ENCODE measurements around the gene NARS2. TPM values are rescaled to one million over a fixed set of nuclear protein-coding genes. Genes with fewer than 3 reads are reported as not detected.

The NARS2 gene
- total RNA-seq, 3 donors from 2014 or later = 13.3 to 21.8 (median 19.0) TPM

GRCh38 chr11:78575478-78575877, 814 bp upstream of the NARS2 start:
- peaks cover 0 to 7% of the 10 kb centered on the region in 2 donors for H3K4me1 ChIP-seq
- H3K27ac ChIP-seq = peak overlapping the region in 1 of 2 donors; percentile 88
- intact Hi-C loops (cut with DNase I; ENCODE audit: low total_unique reads) = no loop called here
- no peaks in the 10 kb centered on the region for H3K36me3 ChIP-seq
- no peak for TF ChIP-seq POLR2AphosphoS5 (IDR thresholded peaks at IDR 0.05)
- TF ChIP-seq CTCF (IDR thresholded peaks at IDR 0.05) = no peak
- TF ChIP-seq POLR2A (IDR thresholded peaks at IDR 0.05) = no peak
- no peak for DNase-seq (ENCODE audit: low spot score in 2 of 2)
- H3K9me3 ChIP-seq = no peaks in the 10 kb centered on the region
- H3K27me3 ChIP-seq = no peaks in the 10 kb centered on the region
- H3K4me3 ChIP-seq = peak overlapping the region; percentile 74 to 84 (median 83)

GRCh38 chr11:78573681-78574080, 983 bp downstream of the NARS2 start:
- no peak for TF ChIP-seq POLR2A (IDR thresholded peaks at IDR 0.05)
- TF ChIP-seq POLR2AphosphoS5 (IDR thresholded peaks at IDR 0.05) = no peak
- TF ChIP-seq CTCF (IDR thresholded peaks at IDR 0.05) = no peak
- H3K4me1 ChIP-seq = peaks cover 0 to 7% of the 10 kb centered on the region in 2 donors

GRCh38 chr11:78573271-78573670, 1.4 kb downstream of the NARS2 start:
- Histone ChIP-seq H3K9me3 (no peaks in the 10 kb centered on the region), H3K27ac (no peak overlapping the region), H3K27me3 (no peaks in the 10 kb centered on the region), H3K36me3 (no peaks in the 10 kb centered on the region), H3K4me1 (peaks cover 0 to 7% of the 10 kb centered on the region in 2 donors), H3K4me3 (peak overlapping the region; percentile 74 to 84 (median 83))
- no peak for DNase-seq (ENCODE audit: low spot score in 2 of 2)
- intact Hi-C loops (cut with DNase I; ENCODE audit: low total_unique reads) = loop anchor here (5.0 kb wide), 1 partner anchor 156 kb away; the partner anchor contains the start of gene GAB2
- TF ChIP-seq POLR2A (IDR thresholded peaks at IDR 0.05) (no peak), POLR2AphosphoS5 (IDR thresholded peaks at IDR 0.05) (no peak), CTCF (IDR thresholded peaks at IDR 0.05) (no peak)

More at GRCh38 chr11:78573681-78574080, 983 bp downstream of the NARS2 start:
- Histone ChIP-seq H3K9me3 (no peaks in the 10 kb centered on the region), H3K4me3 (peak overlapping the region; percentile 74 to 84 (median 83)), H3K27me3 (no peaks in the 10 kb centered on the region), H3K27ac (peak overlapping the region; percentile 88), H3K36me3 (no peaks in the 10 kb centered on the region)
- DNase-seq (ENCODE audit: low spot score in 2 of 2) = no peak
- intact Hi-C loops (cut with DNase I; ENCODE audit: low total_unique reads) = loop anchor here (5.0 kb wide), 1 partner anchor 156 kb away; the partner anchor contains the start of gene GAB2

- Histone ChIP-seq H3K36me3 (no peaks in the 10 kb centered on the region), H3K27ac (no peak overlapping the region), H3K27me3 (no peaks in the 10 kb centered on the region), H3K4me3 (no peak overlapping the region), H3K9me3 (no peaks in the 10 kb centered on the region), H3K4me1 (peaks cover 0 to 7% of the 10 kb centered on the region in 2 donors)
- TF ChIP-seq POLR2A (IDR thresholded peaks at IDR 0.05) (no peak), CTCF (IDR thresholded peaks at IDR 0.05) (no peak), POLR2AphosphoS5 (IDR thresholded peaks at IDR 0.05) (no peak)
- DNase-seq (ENCODE audit: low spot score in 2 of 2) = no peak
- intact Hi-C loops (cut with DNase I; ENCODE audit: low total_unique reads) = loop anchor here (5.0 kb wide), 1 partner anchor 155 kb away; the partner anchor contains the start of gene GAB2
Observed at GRCh38 chr11:78572394-78572793, 2.3 kb downstream of the NARS2 start.

- no peaks in the 10 kb centered on the region for H3K9me3 ChIP-seq
- intact Hi-C loops (cut with DNase I; ENCODE audit: low total_unique reads) = loop anchor here (5.0 kb wide), 1 partner anchor 153 kb away; the partner anchor contains the start of gene GAB2
- no peak overlapping the region for H3K4me3 ChIP-seq
- peaks cover 0 to 7% of the 10 kb centered on the region in 2 donors for H3K4me1 ChIP-seq
- DNase-seq (ENCODE audit: low spot score in 2 of 2) = no peak
- H3K27ac ChIP-seq = no peak overlapping the region
- H3K27me3 ChIP-seq = no peaks in the 10 kb centered on the region
- TF ChIP-seq POLR2AphosphoS5 (IDR thresholded peaks at IDR 0.05) = no peak
- TF ChIP-seq POLR2A (IDR thresholded peaks at IDR 0.05) = no peak
- TF ChIP-seq CTCF (IDR thresholded peaks at IDR 0.05) = no peak
- no peaks in the 10 kb centered on the region for H3K36me3 ChIP-seq
Observed at GRCh38 chr11:78570031-78570430, 4.6 kb downstream of the NARS2 start.

All from breast epithelium (tissue), 4 donors.